IMR-90 (cell line): ENCODE data around the gene THEM4. TPM values are rescaled to one million over a fixed set of nuclear protein-coding genes. Genes with fewer than 3 reads are reported as not detected.

Experiments
- ATAC-seq: fragments of 200-7000 bp; cut with Tn5 transposase; 2 replicates; pipeline ENCODE4 v1.9.1; 2020; ENCODE audit warnings: low read depth, mild to moderate bottlenecking, moderate library complexity
- BruUV-seq: library from RNA; stranded (reverse); fragments of 400-500 nt; replicated peaks from 2 replicates; lab custom pipeline; 2021; lab: Mats Ljungman, UMichigan
- CTCF ChIA-PET: fragments of 300-600 bp; formaldehyde crosslinking; extraction: SDS; loops from one replicate; lab custom pipeline; 2021; ENCODE audit warnings: antibody characterized with exemption; lab: Yijun Ruan, JAX
- POLR2A ChIA-PET: fragments of 300-600 bp; sonication (Branson Sonifier 250); formaldehyde crosslinking; loops from one replicate; lab custom pipeline; 2022; ENCODE audit warnings: antibody characterized with exemption; ENCODE audit not compliant: unreplicated experiment; lab: Charles Lee
- DNase-seq: peaks from one replicate; pipeline ENCODE4 v3.0.0; 2013
- H2AFZ ChIP-seq: replicated peaks from 2 replicates; pipeline ENCODE3; 2013; ENCODE audit warnings: low read length, mild to moderate bottlenecking; ENCODE audit not compliant: poor library complexity
- H2AK5ac ChIP-seq: 2 replicates; pipeline ENCODE4 v1.6.1; 2013; ENCODE audit warnings: low read depth, low read length, inconsistent platforms
- H2AK9ac ChIP-seq: replicated peaks from 2 replicates; pipeline ENCODE3; 2013; ENCODE audit warnings: mild to moderate bottlenecking, low read depth, low read length, moderate library complexity; ENCODE audit not compliant: poor library complexity
- H2BK120ac ChIP-seq: 2 replicates; pipeline ENCODE4 v1.6.1; 2013; ENCODE audit warnings: low read depth, low read length, inconsistent platforms
- H2BK15ac ChIP-seq: 3 replicates; pipeline ENCODE4 v1.6.1; 2013; ENCODE audit warnings: low read depth, low read length, inconsistent platforms
- H2BK20ac ChIP-seq: 2 replicates; pipeline ENCODE4 v1.6.1; 2013; ENCODE audit warnings: low read depth, mild to moderate bottlenecking, inconsistent platforms, low read length, moderate library complexity
- H2BK5ac ChIP-seq: 2 replicates; pipeline ENCODE4 v1.6.1; 2013; ENCODE audit warnings: mild to moderate bottlenecking, low read depth, low read length, inconsistent platforms; ENCODE audit not compliant: poor library complexity, severe bottlenecking
- H3K14ac ChIP-seq: replicated peaks from 2 replicates; pipeline ENCODE4 v1.6.1; 2013; ENCODE audit warnings: low read depth, low read length, inconsistent platforms
- H3K18ac ChIP-seq: 2 replicates; pipeline ENCODE4 v1.6.1; 2013; ENCODE audit warnings: low read depth, low read length, control low read depth
- H3K23ac ChIP-seq: 2 replicates; pipeline ENCODE4 v1.6.1; 2013; ENCODE audit warnings: low read depth, low read length, inconsistent platforms
- H3K27ac ChIP-seq: 2 replicates; pipeline ENCODE4 v1.5.1; 2013; ENCODE audit warnings: mild to moderate bottlenecking, control low read depth, low read length; ENCODE audit not compliant: insufficient read depth
- H3K27me3 ChIP-seq: 2 replicates; pipeline ENCODE4 v1.6.1; 2013; ENCODE audit warnings: low read length; ENCODE audit not compliant: control insufficient read depth, insufficient read depth
- H3K36me3 ChIP-seq: 2 replicates; pipeline ENCODE4 v1.6.1; 2013; ENCODE audit warnings: low read length, mixed read lengths; ENCODE audit not compliant: control insufficient read depth, insufficient read depth
- H3K4ac ChIP-seq: 2 replicates; pipeline ENCODE4 v1.6.1; 2013; ENCODE audit warnings: low read depth, low read length, inconsistent platforms
- H3K4me1 ChIP-seq: 2 replicates; pipeline ENCODE4 v1.6.1; 2013; ENCODE audit warnings: low read length, mixed read lengths; ENCODE audit not compliant: control insufficient read depth, insufficient read depth
- H3K4me2 ChIP-seq: 2 replicates; pipeline ENCODE4 v1.6.1; 2013; ENCODE audit warnings: low read depth, mild to moderate bottlenecking, control low read depth, low read length, moderate library complexity
- H3K4me3 ChIP-seq: 2 replicates; pipeline ENCODE4 v1.5.1; 2013; ENCODE audit warnings: low read depth, mild to moderate bottlenecking, control low read depth, low read length, moderate library complexity; ENCODE audit not compliant: insufficient read depth
- H3K56ac ChIP-seq: 2 replicates; pipeline ENCODE4 v1.6.1; 2013; ENCODE audit warnings: low read length, inconsistent platforms; ENCODE audit not compliant: insufficient read depth; ENCODE audit errors: extremely low read depth
- H3K79me1 ChIP-seq, 2 experiments: 2 replicates each; pipeline ENCODE4 v1.6.1; 2013; ENCODE audit warnings: low read length in 2 of 2, inconsistent platforms in 1 of 2, low read depth in 1 of 2
- H3K9ac ChIP-seq: 2 replicates; pipeline ENCODE4 v1.6.1; 2013; ENCODE audit warnings: low read depth, low read length, control low read depth
- H3K9me1 ChIP-seq: 2 replicates; pipeline ENCODE4 v1.6.1; 2013; ENCODE audit warnings: low read length, inconsistent platforms; ENCODE audit not compliant: insufficient read depth
- H3K9me3 ChIP-seq: 2 replicates; pipeline ENCODE4 v1.6.1; 2013; ENCODE audit warnings: low read length; ENCODE audit not compliant: control insufficient read depth, insufficient read depth
- H4K20me1 ChIP-seq: 2 replicates; pipeline ENCODE4 v1.6.1; 2013; ENCODE audit warnings: low read length, inconsistent platforms; ENCODE audit not compliant: insufficient read depth
- H4K5ac ChIP-seq: 2 replicates; pipeline ENCODE4 v1.6.1; 2013; ENCODE audit warnings: mild to moderate bottlenecking, low read depth, low read length, control low read depth
- H4K8ac ChIP-seq, 2 experiments: 2 replicates each; pipeline ENCODE4 v1.6.1; 2013; ENCODE audit warnings: low read depth in 2 of 2, low read length in 2 of 2, control low read depth in 1 of 2, inconsistent platforms in 1 of 2
- H4K91ac ChIP-seq: 2 replicates; pipeline ENCODE4 v1.6.1; 2013; ENCODE audit warnings: low read depth, low read length, inconsistent platforms; ENCODE audit not compliant: insufficient read depth
- BHLHE40 ChIP-seq: fragments of 150-350 bp; IDR thresholded peaks from 2 replicates; pipeline ENCODE4 v1.6.1; 2016; ENCODE audit warnings: mild to moderate bottlenecking, low read depth, low read length
- CEBPB ChIP-seq: IDR thresholded peaks from 2 replicates; pipeline ENCODE4 v1.6.1; 2012; ENCODE audit warnings: low read depth, low read length, improper control_type of control experiment
- FOS ChIP-seq: fragments of 150-350 bp; IDR thresholded peaks from 2 replicates; pipeline ENCODE4 v1.6.1; 2016; ENCODE audit warnings: low read depth, low read length
- MAFK ChIP-seq: IDR thresholded peaks from 2 replicates; pipeline ENCODE4 v1.6.1; 2012; ENCODE audit warnings: low read depth, low read length, improper control_type of control experiment
- MAZ ChIP-seq: IDR thresholded peaks from 2 replicates; pipeline ENCODE4 v1.6.1; 2012; ENCODE audit warnings: low read depth, mild to moderate bottlenecking, low read length, improper control_type of control experiment, moderate library complexity, borderline replicate concordance
- NFE2L2 ChIP-seq: fragments of 150-350 bp; IDR thresholded peaks from 2 replicates; pipeline ENCODE4 v1.6.1; 2016; ENCODE audit warnings: low read depth, mild to moderate bottlenecking, low read length
- RAD21 ChIP-seq: IDR thresholded peaks from 2 replicates; pipeline ENCODE4 v1.6.1; 2012; ENCODE audit warnings: low read length, improper control_type of control experiment
- RCOR1 ChIP-seq: IDR thresholded peaks from 2 replicates; pipeline ENCODE4 v1.6.1; 2012; ENCODE audit warnings: mild to moderate bottlenecking, low read length, improper control_type of control experiment; ENCODE audit not compliant: insufficient replicate concordance
- RFX5 ChIP-seq: IDR thresholded peaks from 2 replicates; pipeline ENCODE4 v1.8.0; 2012; ENCODE audit warnings: low read depth, mild to moderate bottlenecking, low read length, moderate library complexity
- SMC3 ChIP-seq: fragments of 150-350 bp; IDR thresholded peaks from 2 replicates; pipeline ENCODE4 v1.6.1; 2016; ENCODE audit warnings: low read depth, mild to moderate bottlenecking, antibody characterized with exemption, low read length, moderate library complexity
- WGBS, 2 experiments: methylation state at CpG; one replicate each; pipeline versions ENCODE4 v1.1.5 to v1.1.7; 2013; ENCODE audit warnings: missing lambda C conversion rate in 2 of 2; ENCODE audit not compliant: insufficient read length in 1 of 2; ENCODE audit errors: extremely low coverage in 2 of 2; 5-methylcytosine and 5-hydroxymethylcytosine counted together
- dilution Hi-C: fragments of 300-500 bp; cut with HindIII; formaldehyde crosslinking; loops from one replicate; pipeline ENCODE4 v1.14.3; 2018; ENCODE audit warnings: low sequenced_read_pairs; ENCODE audit not compliant: unreplicated experiment
- in situ Hi-C: fragments of 300-500 bp; cut with MboI; formaldehyde crosslinking; loops from 3 replicates; pipeline ENCODE4 v1.14.3; 2019; ENCODE audit warnings: low sequenced_read_pairs, inconsistent platforms, mixed read lengths
- intact Hi-C: fragments of 100-400 bp; cut with micrococcal nuclease; formaldehyde crosslinking; loops from 2 replicates; pipeline ENCODE4 v1.10.0; 2022
- polyA plus RNA-seq, 3 experiments: library from polyadenylated mRNA; depleted of rRNA; stranded (reverse); fragments of >200 nt; gene quantifications; 2 replicates each; pipeline ENCODE4 v1.2.3, GENCODE V29; 2012; ENCODE audit warnings: low replicate concordance in 1 of 3
- total RNA-seq: library from RNA; depleted of rRNA; stranded (reverse); fragments of >200 nt; gene quantifications from 2 replicates; pipeline ENCODE4 v1.2.3, GENCODE V29; 2012
- TF ChIP-seq, protein P1 (sequence below): fragments of 150-350 bp; IDR thresholded peaks from 2 replicates; pipeline ENCODE4 v1.6.1; 2016; ENCODE audit warnings: low read depth, mild to moderate bottlenecking, low read length, moderate library complexity, borderline replicate concordance

The THEM4 gene
- total and polyA plus RNA-seq, 2 of the 4 experiments (the other 2 are of a cell fraction) = 7.3 to 15.7 TPM

DNA sequence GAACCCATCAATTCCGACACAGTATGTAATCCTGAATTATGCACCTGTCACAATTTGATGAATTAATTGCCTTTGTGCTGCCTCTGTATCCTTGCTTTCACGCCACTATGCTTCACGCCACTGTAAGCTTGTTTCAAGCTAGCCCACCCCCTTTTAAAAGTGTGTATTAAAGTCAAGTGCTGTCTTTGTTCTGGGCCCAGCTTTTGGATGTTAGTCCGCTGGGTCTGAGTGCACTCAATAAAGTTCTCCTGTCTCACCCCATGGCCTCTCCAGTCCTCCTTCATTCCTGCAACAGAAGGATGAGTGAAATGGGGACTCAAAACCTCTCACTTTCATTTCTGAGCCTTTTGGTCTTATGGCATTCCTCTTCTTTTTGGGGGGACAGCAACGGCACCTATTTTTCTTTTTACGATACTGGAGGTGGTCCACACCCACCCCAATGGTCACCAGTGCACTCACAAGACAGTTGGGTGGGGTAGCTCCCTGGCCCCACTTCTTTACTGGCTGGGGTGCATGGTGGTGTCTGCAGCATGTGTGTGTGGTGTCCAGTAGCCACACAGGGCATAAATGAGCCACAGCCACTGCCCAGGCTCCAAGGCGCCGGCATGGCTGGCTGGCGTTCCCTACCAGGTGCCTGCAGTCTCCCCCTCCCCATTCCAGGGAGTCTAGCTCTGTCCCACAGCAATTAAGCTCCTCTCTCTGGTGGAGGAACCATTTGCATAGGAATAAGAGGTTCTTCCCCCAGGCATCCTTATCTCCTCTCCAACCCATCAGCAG lies 1.8 kb downstream of the THEM4 start:
- no peak for TF ChIP-seq BHLHE40
- no peak for TF ChIP-seq MAFK
- no peak for TF ChIP-seq CEBPB
- no peak for TF ChIP-seq FOS
- TF ChIP-seq RFX5 = no peak
- no peak for TF ChIP-seq RAD21
- no peak for TF ChIP-seq RCOR1
- TF ChIP-seq MAZ = no peak
- TF ChIP-seq SMC3 = no peak
- TF ChIP-seq, protein P1, sequence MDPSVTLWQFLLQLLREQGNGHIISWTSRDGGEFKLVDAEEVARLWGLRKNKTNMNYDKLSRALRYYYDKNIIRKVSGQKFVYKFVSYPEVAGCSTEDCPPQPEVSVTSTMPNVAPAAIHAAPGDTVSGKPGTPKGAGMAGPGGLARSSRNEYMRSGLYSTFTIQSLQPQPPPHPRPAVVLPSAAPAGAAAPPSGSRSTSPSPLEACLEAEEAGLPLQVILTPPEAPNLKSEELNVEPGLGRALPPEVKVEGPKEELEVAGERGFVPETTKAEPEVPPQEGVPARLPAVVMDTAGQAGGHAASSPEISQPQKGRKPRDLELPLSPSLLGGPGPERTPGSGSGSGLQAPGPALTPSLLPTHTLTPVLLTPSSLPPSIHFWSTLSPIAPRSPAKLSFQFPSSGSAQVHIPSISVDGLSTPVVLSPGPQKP = no peak
- TF ChIP-seq NFE2L2 = no peak
- Histone ChIP-seq H4K5ac (no peak overlapping the region), H3K4me2 (no peak overlapping the region), H3K9me1 (0 out of 2 replicates have a peak, but pooled peaks cover 5% of the 10 kb centered on the region), H3K27me3 (no peaks in the 10 kb centered on the region), H3K23ac (no peak overlapping the region), H2AK9ac (no peak overlapping the region), H3K36me3 (peaks cover 4% of the 10 kb centered on the region; the same call in 1 of the 2 replicates), H2AK5ac (no peak overlapping the region), H2BK120ac (no peak overlapping the region), H3K79me1 (peaks cover 12 to 25% of the 10 kb centered on the region in 2 experiments; a peak in 3 of 4 replicates), H3K56ac (no peak overlapping the region), H4K8ac (no peak overlapping the region), H3K4ac (no peak overlapping the region), H4K91ac (no peak overlapping the region), H3K9me3 (peaks cover 5% of the 10 kb centered on the region; the same call in 1 of the 2 replicates), H2BK5ac (no peak overlapping the region), H3K4me1 (no peaks in the 10 kb centered on the region), H3K4me3 (no peak overlapping the region), H3K18ac (no peak overlapping the region), H2BK20ac (no peak overlapping the region), H2AFZ (no peak overlapping the region), H3K14ac (no peak overlapping the region), H2BK15ac (no peak overlapping the region), H3K9ac (no peak overlapping the region), H4K20me1 (no peaks in the 10 kb centered on the region), H3K27ac (no peak overlapping the region)
- ChIA-PET CTCF (interaction anchor here (1.6 kb wide), 1 partner anchor 94 kb away, joined by 8 read pairs; no protein-coding TSS in a partner anchor), POLR2A (no interaction called here)
- no TSS peak for BruUV-seq
- ATAC-seq (no peak), DNase-seq (no peak)
- WGBS, 2 experiments = 100% methylated on average over 1 of the region's 9 CpGs; no CpG with 5 or more reads in 1 of the 2 experiments
- in situ Hi-C loops (no loop called here), intact Hi-C loops (loop anchor here (2.0 kb wide), 1 partner anchor 145 kb away; the partner anchor contains the start of gene MRPL9), dilution Hi-C loops (loop anchor here (25.0 kb wide), 1 partner anchor 105 kb away; no protein-coding TSS in a partner anchor)
